GM18519 (cell line): ENCODE data around the gene EIF3K.

Experiments used
- ATAC-seq: cut with Tn5 transposase; IDR thresholded peaks from one replicate; pipeline ENCODE4 v1.9.1; 2021; ENCODE audit warnings: mild to moderate bottlenecking, moderate library complexity; ENCODE audit not compliant: unreplicated experiment, low FRiP score

The EIF3K gene

DNA sequence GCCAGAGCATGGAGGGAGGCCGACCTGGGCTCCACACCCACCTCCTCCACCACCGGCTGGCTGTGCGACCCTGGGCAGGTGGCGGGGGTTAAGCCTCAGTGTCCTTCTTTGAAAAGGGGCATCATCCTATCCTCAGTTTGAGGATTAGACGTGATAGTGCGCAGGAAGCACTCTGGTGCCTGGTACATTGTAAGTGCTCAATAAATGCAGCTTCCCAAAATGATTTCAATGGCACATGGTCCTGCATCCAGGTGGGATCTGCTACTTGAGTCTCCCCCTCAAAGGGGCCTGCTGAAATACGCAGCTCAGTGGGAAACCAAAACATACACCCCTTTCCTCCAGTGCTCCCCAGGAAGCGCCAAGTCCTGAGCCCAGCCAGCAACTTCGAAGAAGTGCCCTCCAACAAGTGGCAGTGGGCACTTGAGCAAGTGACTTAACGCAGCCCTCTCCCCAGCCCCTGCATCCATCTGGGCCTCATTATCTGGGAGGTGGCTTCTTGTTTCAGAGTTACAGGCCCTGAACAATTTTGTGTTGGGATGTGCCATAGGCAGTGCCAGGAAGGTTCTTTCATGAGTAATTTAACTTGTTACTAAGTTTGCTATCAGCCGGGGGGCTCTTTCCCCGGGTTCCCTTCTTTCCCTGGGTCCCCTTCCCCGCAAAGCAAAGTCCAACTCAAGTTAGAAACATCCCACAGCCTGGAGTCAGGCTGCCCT lies 46.4 kb downstream of the EIF3K start:
- no peak for ATAC-seq

DNA sequence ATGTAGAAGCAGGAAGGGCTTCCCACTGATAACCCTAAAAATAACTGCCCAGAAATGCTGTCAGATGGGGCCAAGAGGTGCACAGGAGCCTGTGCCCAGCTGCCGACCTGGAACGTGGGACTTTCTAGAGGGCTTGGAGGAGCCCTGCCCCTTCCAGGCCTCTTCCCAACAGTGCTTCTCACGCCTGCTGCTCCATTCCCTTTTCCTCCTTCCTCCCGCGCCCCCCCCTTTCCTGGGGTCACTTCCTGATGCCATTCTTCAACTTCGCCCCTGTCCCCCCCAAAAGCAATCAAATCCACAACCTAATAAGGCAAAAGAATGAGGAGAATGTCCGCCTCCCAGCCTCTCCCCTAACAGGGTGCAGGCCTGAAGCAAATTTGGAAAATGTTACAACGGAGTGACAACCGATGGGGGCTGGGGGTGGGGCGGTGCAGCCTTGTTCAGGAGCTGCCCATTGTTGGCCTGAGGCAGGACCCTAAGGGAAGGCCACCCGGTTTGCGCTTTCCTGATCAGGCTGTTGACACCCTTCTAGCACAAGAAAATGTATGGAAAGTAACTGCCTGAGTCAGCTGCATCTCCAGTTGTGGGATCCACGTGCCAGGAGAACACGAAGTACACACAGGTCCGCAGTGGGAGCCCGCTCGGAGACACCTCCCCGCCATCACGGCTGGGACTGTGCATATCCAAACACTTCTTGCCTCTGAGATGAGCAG lies 47.1 kb downstream of the EIF3K start:
- no peak for ATAC-seq

DNA sequence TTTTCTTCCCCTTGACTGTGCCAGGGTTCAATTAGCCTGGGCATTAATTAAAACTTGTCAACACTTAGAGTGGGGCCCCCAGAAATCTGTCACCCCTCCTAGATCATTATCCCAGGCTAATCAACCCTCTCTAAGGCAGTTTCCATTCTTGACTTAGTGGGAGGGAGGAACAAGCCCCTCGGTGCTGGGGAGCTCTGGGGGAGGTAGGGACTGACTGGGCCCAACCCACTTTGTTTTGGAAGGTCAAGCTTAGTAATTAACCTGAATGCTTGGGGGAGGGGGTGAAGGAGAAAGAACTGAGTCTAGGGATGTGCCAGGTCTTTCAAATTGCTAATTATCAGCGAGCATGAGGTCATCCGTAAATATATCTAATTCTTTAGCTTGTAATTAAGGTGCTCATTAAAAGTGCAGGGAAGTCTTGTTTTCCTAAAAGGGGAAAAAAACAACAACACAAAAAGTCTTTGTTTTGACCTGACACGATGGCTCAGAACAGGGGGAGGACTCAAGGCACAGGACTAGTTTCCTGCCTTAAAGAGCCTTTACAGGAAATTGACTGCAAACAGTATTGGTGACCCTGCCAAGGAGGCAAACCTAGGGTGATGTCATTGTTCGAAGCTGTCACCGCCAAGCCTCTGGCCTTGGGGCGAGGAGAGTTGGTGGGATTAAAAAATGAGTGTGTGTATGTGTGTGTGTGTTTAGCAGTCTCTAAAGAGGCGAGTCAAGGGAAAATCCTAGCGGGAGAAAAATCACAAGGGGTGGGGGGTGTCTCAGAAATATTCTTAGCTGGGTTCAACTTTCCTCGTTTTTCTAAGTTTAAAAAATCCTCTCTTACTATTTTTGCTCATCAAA lies 47.9 kb downstream of the EIF3K start:
- no peak for ATAC-seq

DNA sequence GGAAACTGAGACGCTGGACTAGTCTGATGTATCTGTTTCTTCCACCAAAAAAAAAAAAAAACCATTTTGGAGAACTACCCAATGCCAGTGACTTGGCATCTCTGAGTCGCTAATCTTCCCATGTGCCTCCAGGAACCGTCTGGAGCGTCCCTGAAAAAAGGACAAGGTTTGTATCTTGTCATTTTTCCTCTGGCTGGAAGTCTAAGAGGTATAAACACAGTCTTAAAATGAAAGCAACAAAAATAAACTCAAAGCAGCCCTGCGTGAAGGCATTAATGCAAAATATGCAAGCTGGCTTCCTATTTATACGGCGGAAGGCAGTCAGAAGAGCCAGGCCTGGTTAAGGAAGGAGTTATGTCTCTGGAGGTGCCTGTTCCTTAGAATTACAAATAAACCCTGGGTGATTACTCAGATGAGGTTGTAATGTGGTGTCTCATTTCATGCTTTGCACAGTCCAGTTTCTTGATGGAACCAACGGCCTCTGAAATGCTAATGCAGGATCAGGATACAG lies 48.7 kb downstream of the EIF3K start:
- no peak for ATAC-seq

DNA sequence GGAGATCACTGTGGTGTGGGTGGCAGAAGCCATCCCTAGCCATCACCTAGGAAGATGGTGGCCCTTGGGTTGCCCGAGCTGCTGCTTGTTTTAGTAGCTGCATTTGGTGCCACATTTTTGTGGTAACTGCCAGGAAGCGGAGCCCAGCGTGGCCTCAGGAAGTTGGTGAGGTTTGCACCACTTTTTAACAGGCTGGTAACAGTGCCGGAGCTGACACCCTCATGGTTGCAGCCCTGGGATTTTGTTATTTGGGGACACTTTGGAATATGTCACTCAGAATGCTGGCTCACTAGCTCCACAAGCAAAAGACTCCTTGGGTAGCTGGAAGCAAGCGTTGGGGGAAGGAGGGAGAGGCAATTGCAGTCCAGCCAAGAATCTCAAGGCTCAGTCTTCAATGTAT lies 50.6 kb downstream of the EIF3K start:
- ATAC-seq = no peak

DNA sequence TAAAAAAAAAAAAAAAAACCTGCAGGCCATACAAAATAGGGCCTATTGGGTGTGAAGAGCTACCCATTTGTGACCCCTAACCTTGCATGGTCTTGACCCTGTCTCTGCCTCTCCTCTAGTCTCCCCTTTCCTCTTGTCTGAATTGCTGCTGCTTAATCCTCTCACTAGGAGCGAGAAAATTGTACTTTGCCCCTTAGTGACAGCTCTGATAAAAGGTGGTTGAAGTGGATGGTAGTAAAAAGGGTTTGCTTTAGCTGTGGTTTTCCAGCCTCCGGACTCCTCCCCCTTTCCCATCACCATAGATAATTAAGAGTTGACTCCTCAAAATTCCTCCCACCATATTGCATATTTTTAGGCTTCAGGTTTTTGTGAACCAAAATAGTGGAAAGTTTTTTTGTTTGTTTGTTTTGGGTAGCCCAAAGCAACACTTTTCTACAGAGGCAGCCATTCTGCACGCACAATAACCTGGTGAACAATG lies 52.0 kb downstream of the EIF3K start:
- ATAC-seq = no peak

DNA sequence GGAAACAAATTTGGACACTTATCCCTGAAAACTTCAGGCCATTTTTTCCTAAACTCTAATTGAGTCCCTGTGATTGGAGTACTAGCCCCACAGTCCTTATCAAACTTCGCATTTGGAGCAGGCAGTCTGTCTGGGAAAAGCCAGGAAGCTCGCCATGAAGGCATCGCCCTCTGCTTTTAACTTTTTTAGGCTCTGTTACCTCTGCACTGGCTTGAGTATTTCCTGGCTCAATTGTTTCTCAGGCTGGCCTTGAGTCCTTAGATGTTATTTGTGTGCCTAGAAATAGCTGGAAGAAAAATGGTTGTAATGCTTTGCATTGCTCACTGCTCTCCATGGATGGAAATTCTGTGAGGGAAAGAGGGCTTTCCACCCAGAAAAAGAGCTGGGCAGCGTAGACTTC lies 52.7 kb downstream of the EIF3K start:
- no peak for ATAC-seq

DNA sequence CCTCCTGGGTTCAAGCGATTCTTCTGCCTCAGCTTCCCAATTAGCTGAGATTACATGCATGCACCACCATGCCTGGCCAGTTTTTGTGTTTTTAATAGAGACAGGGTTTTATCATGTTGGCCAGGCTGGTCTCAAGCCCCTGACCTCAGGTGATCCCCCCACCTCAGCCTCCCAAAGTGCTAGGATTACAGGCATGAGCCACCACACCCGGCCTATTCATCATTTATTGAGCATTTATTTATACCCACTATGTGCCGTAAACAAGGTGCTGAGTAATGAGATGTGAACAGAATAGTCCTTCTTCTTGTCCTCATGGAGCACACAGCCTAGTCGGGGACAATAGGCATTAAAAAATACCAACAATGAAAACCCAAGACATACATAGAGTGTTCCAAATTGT lies 54.0 kb downstream of the EIF3K start:
- no peak for ATAC-seq

DNA sequence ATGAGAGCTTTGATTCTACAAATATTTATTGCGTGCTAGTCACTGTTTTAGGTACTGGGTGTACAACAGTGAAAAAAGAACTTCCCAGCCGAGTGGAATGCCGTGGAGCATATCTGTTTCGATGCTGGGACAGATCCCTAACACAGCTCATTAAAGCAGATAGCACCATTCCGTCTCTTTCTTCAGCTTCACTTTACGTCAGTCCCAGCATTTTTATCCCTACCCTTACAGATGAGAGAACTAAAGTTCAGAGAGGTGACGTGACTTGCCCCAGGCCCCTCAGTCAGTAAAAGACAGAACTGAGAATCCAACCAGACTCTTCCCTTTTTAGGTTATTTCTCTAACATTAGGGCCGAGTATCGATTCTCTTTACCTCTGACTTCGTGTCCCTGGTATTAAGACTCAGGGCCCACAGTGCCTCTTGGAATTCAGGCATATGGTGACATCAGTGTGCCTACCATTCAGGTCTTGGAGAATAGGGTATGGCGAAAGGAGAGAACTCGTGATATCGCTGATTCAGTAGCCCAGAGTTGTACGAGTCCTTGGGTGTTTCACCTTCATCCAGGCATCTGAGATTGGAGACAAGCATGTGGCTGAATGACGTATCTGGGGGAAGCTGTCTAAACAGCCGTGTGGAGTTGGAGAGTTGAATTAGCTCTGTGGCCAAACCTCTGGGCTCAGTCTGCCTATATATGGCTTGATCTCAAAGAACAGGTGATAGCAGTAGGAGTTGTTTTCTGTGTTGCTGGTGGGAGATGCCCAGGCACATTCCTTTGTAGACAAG lies 55.6 kb downstream of the EIF3K start:
- ATAC-seq = no peak

DNA sequence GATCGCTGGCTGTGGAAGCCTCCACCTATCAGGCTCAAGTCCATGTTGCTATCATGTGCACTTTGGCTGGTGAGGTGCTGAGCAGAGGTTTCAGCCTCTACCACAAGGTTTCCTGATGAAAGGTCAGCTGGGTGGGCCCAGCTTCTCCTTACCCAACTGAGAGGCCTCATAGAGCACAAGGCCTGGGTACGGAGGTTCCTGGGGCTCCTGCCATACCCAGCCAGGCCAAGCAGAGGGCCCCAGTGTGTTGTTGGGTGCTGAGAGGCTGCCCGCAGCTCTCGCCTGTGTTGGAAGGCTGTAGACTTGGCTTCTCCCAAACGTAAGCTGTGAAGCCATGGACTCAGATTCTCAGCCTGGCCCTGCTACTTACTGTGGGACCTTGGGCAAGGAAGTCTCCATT lies 56.6 kb downstream of the EIF3K start:
- ATAC-seq = no peak

DNA sequence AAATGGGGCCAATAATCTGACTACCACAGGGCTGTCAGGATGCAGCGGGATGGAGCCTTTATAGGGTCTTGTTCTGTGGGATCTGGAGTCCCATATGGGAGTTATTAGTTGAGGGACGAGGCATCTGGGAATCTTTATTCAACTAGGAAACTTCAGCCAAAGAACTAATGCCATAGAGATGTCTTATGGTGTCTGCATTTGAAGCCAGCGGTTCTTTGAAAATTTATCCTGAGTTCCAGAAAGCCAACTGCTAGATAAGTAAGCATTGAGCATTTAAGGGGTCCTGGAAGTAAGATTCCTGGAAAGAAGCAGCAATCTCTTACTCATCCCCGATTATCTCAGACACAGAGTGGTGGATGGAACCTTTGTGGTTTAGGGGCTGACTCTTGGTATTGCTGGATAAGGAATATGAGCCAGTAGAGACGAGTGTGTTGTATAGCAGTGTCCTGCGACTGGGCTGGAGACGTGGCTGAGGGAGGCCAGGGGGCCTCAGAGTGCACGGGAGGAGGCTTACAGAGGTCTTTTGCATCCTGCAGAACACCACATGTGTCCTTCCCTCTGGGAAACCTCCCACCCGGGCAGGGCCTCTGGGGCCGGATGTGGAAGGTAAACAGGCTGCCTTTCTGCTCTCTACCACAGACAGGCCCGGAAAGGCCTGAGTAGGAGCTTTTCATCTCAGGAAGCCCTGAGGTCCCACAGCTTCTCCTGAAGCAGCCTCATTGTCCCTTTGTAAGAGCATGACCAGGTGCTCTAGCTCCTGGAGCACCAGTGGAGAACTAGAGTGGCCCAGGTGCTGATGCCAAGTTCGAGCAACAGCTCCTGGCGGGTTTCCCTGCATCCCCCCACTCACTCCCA lies 57.3 kb downstream of the EIF3K start:
- ATAC-seq = no peak

DNA sequence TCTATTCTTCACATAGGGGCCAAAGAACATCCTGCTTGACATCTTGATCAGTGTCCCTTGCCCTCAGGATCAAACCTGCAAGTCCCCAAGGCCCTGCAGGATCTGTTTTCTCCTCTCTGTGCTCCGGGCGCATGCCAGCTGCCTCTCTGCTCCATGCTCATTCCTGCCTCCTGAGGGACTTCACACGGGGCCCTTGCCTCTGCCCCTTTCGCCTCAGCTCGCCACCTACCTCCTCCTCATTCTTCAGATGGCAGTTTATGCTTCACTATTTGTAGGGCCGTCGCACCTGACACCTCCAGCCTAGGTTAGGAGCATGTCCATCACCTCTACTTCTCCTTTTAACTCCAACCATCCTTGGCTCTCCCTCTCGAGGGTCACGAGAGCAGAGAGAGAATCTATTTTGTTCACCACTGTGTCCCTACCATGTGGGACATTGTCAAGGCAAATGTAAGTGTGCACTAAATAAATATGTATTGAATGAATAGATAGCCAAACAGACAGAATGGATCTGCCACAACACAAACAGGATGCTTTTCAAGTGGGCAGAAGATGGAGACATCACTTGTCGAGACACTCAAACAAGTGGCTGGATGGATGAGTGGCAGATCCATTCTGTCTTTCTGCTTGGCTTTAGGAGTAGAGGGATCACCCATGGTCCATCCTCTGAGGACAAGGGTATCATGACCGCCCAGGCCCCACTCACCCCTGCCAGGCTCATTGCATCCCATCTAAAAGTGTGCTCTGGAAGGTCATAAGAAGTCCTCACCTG lies 58.1 kb downstream of the EIF3K start:
- ATAC-seq = no peak

DNA sequence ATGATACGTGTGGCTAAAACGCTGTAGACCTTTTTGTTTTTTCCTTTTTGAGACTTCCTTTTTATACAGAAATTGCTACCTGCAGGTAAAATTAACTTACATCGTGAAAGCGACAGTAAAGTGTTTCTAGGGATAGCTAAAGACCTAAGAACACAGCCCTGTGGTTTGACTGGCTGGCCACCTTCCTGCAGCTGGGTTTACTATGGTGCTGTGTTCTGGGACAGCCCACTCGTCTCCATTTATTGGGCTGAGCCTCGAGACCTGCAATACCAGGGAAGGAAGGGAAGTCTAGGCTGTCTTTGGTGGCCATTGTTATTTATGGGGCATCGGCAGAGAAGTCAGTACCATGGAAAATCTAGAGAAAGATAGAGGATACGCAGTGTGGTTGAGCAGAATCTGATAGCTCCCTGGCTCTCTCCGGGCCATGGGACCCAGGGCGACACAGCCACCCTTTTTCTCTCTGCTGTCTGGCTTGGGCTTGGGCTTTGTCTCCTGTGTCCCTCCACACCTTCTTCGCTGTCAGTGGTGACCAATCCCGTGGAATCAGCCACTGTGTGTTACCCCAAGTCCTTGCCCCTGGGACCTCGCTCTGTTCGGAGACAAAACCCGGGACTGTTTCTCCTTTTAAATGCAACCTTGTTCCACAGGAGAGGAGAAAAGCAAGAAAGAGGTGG lies 59.4 kb downstream of the EIF3K start:
- ATAC-seq = no peak

DNA sequence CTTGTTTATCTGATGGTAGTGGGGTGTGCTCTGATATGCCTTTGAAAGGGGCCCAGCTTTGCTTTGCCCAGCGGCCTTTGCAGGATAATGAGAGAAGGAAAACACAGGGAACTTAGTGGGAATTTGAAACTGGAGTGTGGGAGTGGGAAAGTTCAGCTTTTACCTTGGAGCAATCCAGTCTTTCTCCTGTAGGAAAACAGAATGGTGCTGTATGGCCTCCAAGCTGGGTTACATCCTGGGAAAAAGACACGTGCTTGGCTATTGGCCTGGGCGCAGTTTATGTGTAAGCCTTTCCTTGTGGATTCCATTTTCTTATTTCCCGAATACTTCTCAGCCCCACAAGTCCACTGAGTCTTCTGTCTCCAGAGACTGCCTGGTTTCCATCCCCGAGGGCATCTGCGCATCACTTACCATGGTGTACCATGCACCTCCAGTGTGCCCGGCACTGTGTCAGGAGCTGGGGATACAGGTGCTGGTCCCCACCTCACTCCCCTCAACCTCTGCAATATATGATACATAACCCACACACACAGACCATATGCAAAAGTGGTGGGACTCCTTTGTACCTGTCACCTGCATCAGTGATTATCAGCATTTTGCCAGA lies 60.0 kb downstream of the EIF3K start:
- no peak for ATAC-seq

DNA sequence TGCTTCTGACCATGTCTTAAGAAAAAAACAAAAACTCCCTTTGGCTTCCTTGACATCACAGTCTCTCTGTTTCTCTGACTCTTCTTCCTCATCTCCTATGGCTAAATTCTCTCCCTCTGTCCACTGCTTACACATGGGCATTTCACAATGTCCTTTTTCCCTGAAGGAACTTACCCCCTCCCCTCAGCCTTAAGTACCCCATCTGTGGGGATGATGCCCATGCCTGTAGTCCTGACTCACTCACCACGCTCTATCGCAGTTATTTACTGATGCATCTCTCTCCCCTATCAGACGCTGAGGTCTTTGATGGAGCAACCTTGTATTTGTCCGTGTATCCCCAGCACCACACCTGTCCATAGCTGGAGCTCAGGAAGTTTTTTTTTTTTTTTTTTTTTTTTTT lies 60.9 kb downstream of the EIF3K start:
- ATAC-seq = no peak

DNA sequence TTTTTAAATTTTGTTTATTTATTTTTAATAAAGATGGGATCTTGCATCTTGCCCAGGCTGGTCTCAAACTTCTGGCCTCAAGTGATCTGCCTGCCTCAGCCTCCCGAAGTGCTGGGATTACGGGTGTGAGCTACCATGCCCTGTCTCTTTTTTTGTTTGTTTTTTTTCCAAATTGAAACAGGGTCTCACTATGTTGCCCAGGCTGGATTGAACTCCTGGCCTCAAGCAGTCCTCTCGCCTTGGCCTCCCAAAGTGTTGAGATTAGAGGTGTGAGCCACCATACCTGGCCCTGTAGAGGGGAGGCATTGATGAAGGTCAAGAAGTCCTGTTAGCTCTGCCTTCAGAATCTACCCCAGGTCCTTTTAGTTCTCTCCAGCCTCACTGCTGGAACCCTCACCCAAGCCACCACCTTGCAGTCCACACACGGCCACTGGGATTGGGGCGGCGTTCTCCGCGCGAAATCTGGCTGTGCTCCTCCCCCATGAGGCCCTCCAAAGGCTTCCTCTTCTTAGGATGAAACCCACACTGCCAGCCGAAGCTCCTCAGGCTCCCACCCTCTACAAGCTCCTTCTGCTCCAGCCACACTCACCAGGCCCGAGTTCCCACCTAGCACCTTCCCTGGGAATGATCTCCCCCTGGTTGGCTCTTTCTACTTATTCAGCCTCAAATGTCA lies 63.3 kb downstream of the EIF3K start:
- ATAC-seq = no peak

DNA sequence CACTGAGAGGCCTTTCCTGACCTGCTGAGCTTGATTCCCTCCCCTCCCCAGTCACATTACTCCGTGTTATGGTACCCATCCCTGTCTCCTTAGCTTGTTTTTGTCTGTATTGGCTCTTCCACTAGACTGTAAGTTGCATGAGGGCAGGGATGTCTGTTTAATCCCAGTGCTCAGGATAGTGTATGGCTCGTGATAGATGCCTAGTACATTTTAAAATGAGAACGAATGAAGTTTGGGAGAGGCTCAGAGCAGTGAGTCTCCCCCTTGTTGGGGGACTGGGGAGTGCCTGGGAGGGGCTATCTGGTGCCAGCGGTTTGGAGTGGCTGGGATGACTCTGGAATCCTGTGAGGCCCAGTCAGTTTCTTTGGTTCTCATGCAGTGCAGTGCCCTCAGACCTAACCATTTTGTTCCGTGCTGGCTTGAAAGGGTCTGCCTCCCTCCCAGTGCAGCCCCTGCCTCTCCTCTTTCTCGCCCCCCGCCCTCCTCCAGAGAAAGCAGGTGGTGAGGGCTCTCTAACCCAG lies 63.9 kb downstream of the EIF3K start:
- no peak for ATAC-seq
